DMS53 treated with DMSO at 0.1 percent for 48 hours (cell line): ENCODE measurements around the gene PAIP1.
"Not testable (repeated sequence)": the region's sequence is repeated elsewhere in the genome, so short reads cannot be mapped to it uniquely, and the experiment has no call there.

ENCODE experiments used
- DNase-seq: peaks from one replicate; lab custom pipeline; 2025; ENCODE audit not compliant: unreplicated experiment; lab: John Stamatoyannopoulos, UW

PAIP1 gene, protein sequence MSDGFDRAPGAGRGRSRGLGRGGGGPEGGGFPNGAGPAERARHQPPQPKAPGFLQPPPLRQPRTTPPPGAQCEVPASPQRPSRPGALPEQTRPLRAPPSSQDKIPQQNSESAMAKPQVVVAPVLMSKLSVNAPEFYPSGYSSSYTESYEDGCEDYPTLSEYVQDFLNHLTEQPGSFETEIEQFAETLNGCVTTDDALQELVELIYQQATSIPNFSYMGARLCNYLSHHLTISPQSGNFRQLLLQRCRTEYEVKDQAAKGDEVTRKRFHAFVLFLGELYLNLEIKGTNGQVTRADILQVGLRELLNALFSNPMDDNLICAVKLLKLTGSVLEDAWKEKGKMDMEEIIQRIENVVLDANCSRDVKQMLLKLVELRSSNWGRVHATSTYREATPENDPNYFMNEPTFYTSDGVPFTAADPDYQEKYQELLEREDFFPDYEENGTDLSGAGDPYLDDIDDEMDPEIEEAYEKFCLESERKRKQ

DNA sequence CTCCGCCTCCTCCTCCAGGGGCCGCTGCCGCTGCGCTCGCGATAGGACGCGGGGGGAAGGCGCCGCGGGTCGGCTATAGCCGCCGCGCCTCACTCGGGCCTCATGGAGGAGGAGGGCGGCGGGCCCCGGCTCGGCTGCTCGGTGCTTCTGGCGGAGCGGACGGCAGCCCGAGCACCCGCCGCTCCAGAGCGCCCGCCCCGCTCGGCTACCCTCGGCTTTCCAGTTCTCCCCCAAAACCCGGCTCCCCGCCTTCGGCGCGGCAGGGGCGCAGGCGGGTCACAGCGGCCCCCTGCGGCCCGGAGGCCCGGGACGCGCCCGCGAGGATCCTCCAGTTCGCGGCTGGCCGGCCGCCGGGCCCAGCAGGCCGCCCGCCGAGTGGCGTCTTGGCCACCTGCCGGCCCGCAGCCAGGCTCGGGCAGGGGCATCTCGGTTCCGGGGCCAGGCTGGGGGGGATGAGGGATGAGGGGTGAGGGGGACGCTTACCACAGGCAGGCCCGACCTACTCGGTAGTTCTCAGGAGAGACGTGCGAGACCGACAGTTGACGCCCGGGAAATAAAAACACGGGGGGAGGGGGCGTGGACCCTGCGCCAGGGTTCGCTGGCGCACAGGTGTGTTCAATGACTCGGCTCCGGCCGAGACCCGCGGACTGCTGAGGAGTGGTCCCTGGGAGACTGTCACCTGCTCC is at the start of gene PAIP1:
TSS of gene PAIP1 (minus strand) at position 221 of the 686 bp plus-strand sequence. CDS start 231 bp downstream, outside the sequence.
- peak; percentile 74 for DNase-seq

- no peak for DNase-seq
Observed at GRCh38 chr5:43606351-43606750, 49.5 kb upstream of the PAIP1 start.

DNA sequence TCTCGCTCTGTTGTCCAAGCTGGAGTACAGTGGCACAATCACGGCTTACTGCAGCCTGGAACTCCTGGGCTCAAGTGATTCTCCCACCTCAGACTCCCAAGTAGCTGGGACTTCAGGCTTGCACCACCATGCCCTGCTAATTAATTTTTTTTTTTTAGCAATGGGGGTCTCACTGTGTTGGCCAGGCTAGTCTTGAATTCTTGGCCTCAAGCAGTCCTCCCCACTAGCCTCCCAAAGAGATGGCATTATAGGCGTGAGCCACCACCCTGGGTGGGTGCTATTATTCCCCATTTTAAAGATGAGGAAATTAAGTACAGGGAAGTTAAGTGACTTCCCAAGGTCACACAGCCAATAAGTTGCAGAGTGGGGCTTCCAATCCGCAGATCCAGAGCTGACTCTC is 47.8 kb upstream of the PAIP1 start:
- no peak for DNase-seq

GRCh38 chr5:43603344-43604217 is 46.7 kb upstream of the PAIP1 start:
- DNase-seq = peak; percentile 72

- peak; percentile 52 for DNase-seq
Observed at GRCh38 chr5:43602461-43603343, 45.8 kb upstream of the PAIP1 start, which contains the start of gene NNT. NNT (plus strand) TSS chr5:43603180; CDS start chr5:43609196, 6,016 bp downstream.

GRCh38 chr5:43601454-43602260 is 44.8 kb upstream of the PAIP1 start:
- peak; percentile 8 for DNase-seq

GRCh38 chr5:43598927-43599326 is 42.0 kb upstream of the PAIP1 start:
- DNase-seq = not testable (repeated sequence)

- DNase-seq = no peak
Observed at GRCh38 chr5:43592363-43592762, 35.5 kb upstream of the PAIP1 start.

GRCh38 chr5:43590700-43591099 is 33.8 kb upstream of the PAIP1 start:
- no peak for DNase-seq

GRCh38 chr5:43589310-43589709 is 32.4 kb upstream of the PAIP1 start:
- no peak for DNase-seq

GRCh38 chr5:43588842-43589241 is 32.0 kb upstream of the PAIP1 start:
- no peak for DNase-seq

- DNase-seq = no peak
Observed at GRCh38 chr5:43584166-43584699, 27.4 kb upstream of the PAIP1 start.

DNA sequence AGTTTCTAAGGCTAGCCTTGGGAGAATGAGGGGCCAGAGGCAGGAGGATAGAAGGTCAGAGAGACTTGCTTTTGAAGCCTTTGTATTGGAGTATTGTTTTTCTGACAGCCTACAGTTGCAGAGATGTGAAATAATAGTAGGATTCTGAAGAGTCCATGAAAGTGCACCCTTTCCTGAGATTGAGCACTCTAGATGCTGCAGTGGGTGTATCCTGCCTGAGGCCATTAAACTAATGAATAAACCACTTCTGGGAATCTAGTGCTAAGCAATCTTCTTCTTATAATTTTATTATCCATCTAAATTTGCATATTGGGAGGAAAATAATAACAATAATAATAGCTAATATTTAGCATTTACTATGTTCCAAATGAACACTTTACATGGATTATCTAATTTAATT is 26.8 kb upstream of the PAIP1 start:
- no peak for DNase-seq

DNA sequence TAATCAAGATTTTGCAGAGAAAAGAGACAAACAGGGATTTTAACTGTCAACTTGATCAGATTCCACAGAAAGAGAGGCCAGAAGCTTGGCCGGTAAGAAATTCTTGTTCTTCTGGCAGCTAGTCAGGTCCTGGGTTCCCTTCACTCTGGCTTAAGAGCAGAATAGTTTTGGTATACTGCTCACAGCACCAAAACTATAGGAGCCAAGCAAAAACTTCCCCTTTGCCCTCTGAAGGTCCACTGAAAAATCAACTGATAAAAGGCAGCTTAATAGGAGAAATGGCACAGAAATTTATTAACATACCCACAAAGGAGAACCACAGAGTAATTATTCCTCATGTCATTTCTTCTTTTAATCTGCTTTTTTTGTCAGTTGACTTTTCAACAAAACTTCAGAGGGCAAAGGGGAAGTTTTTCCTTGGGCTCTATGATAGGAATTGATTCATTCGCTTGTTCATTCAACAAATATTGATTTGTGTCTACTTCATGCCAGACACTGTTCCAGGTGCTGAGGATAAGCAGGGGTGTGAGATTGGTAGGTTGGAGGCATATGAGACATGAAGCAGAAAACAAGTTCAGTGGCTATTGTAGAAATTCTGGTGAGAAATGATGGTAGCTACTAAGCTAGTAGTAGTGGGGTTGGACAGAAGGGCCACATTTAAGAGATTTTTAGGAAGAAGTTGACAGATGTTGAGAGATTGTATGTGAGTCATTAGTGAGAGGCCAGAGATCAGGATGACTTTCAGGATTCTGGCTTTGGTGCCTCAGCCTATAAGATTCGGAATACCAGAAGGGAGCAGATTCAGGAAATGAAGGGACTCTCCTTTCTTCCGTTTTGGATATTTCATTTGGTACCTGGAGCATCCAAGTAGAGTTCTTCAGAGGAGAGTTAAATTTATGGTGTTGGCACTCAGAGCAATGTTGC is 25.5 kb upstream of the PAIP1 start:
- no peak for DNase-seq

GRCh38 chr5:43581398-43581797 is 24.5 kb upstream of the PAIP1 start:
- no peak for DNase-seq

DNA sequence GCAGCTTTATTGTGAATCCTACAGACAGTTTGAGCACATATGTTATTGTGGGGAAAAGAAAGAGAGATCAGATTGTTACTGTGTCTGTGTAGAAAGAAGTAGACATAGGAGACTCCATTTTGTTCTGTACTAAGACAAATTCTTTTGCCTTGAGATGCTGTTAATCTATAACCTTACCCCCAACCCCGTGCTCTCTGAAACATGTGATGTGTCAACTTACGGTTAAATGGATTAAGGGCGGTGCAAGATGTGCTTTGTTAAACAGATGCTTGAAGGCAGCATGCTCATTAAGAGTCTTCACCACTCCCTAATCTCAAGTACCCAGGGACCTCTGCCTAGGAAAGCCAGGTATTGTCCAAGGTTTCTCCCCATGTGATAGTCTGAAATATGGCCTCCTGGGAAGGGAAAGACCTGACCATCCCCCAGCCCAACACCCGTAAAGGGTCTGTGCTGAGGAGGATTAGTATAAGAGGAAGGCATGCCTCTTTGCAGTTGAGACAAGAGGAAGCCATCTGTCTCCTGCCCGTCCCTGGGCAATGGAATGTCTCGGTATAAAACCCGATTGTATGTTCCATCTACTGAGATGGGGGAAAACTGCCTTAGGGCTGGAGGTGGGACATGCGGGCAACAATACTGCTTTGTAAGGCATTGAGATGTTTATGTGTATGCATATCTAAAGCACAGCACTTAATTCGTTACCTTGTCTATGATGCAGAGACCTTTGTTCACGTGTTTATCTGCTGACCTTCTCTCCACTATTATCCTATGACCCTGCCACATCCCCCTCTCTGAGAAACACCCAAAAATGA is 23.7 kb upstream of the PAIP1 start:
- DNase-seq = not testable (repeated sequence)

DNA sequence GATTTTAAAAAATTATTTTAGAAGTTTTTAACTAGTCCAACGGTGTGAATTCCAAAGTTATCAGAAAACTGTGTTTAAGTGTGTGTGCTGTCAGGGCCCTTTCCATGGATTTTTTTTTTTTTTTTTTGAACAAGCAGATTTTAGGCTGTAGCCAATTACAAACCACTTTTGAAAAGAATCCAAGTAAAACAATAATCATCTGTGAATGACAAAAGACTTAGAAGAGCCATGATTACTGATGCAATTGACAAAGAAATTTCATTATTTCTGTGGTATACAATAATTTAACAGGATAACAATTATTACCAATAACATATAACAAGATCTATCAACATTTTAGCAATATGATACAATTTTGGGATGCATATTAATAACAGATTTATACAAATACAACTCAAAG is 16.2 kb upstream of the PAIP1 start:
- DNase-seq = no peak
